Right lobe of liver (tissue), 4 donors: ENCODE results near the gene TRAF3.

Experiments used
- POLR2A ChIP-seq: fragments of 450-650 bp; IDR thresholded peaks from one replicate; pipeline ENCODE4 v1.6.1; 2017; ENCODE audit warnings: antibody characterized with exemption, mild to moderate bottlenecking
- TF ChIP-seq, protein P1 (sequence below), 4 donors: fragments of 200-600 bp in 3 of 4; fragments of 450-650 bp in 1 of 4; IDR thresholded peaks; one replicate each; pipeline versions ENCODE4 v1.5.1 to v1.8.0; 2016 to 2022; ENCODE audit warnings: antibody characterized with exemption in 4 of 4, mild to moderate bottlenecking in 2 of 4
- donor health status: DM: no; HTN: no; CAD: no.
- donor health status: DM: no; HTN: no; CAD: no.
- donor health status: DM: no; HTN: yes; CAD: no.

DNA sequence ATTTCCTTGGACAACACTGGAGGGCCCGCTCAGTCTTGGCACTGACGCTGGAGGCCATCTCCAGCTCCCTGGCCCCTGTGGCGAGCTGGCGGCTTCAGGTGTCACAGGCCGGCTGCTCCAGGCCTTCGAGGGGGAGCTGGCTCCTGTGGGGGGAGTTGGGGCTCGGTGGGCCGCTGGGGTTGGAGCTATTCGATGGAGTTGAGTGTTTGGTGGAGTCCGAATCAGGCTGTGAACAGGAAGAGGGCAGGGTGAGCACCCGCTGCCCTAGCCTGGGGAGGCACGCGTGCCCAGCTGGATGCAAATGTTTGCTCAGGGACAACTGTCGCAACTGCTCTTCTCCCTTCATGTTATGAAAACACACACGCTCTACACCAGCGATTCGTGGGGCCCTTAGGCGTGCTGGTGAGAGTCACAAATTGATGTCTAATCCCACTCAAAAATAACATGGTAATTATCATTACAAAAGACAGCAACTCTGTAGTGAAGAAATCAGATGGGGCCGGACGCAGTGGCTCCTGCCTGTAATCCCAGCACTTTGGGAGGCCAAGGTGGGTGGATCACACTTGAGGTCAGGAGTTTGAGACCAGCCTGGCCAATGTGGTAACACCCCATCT is 156.5 kb downstream of the TRAF3 start:
- TF ChIP-seq, protein P1, sequence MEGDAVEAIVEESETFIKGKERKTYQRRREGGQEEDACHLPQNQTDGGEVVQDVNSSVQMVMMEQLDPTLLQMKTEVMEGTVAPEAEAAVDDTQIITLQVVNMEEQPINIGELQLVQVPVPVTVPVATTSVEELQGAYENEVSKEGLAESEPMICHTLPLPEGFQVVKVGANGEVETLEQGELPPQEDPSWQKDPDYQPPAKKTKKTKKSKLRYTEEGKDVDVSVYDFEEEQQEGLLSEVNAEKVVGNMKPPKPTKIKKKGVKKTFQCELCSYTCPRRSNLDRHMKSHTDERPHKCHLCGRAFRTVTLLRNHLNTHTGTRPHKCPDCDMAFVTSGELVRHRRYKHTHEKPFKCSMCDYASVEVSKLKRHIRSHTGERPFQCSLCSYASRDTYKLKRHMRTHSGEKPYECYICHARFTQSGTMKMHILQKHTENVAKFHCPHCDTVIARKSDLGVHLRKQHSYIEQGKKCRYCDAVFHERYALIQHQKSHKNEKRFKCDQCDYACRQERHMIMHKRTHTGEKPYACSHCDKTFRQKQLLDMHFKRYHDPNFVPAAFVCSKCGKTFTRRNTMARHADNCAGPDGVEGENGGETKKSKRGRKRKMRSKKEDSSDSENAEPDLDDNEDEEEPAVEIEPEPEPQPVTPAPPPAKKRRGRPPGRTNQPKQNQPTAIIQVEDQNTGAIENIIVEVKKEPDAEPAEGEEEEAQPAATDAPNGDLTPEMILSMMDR (IDR thresholded peaks at IDR 0.05), result no peak
- no peak for TF ChIP-seq POLR2A
